Suprapubic skin (tissue), 3 donors: ENCODE results near the gene NPBWR2.

Experiments used
- CTCF ChIP-seq, 2 donors: fragments of 200-600 bp in 1 of 2; fragments of 450-650 bp in 1 of 2; sonication (generic) in 1 of 2; IDR thresholded peaks; one replicate each; pipeline ENCODE4 v1.5.1; 2016 to 2019; ENCODE audit warnings: antibody characterized with exemption in 2 of 2, mild to moderate bottlenecking in 1 of 2, moderate library complexity in 1 of 2
- POLR2A ChIP-seq, 2 donors: fragments of 450-650 bp; IDR thresholded peaks; one replicate each; pipeline ENCODE4 v1.6.1; 2017; ENCODE audit warnings: antibody characterized with exemption in 2 of 2, mild to moderate bottlenecking in 2 of 2, moderate library complexity in 2 of 2

GRCh38 chr20:64095455-64095854, 11.9 kb downstream of the NPBWR2 start:
- TF ChIP-seq CTCF (IDR thresholded peaks at IDR 0.05) (no peak), POLR2A (IDR thresholded peaks at IDR 0.05) (no peak)
